ENCODE measurements around the gene ERICH4. TPM values are rescaled to one million over a fixed set of nuclear protein-coding genes. Genes with fewer than 3 reads are reported as not detected.

Gene ERICH4
- total RNA-seq, 2 donors from 2014 or later = not detected

- H3K4me1 ChIP-seq (ENCODE audit: control insufficient read depth, insufficient read depth, low read length) = no peaks in the 10 kb centered on the region
- H3K9me3 ChIP-seq (ENCODE audit: control insufficient read depth, low read length) = no peaks in the 10 kb centered on the region
- WGBS, 2 experiments (ENCODE audit: insufficient coverage in 1 of 2, insufficient read length in 1 of 2) = 98% methylated on average over 9 of the region's 9 CpGs
- DNase-seq = no peak
- H3K36me3 ChIP-seq (ENCODE audit: control insufficient read depth, insufficient read depth, low read length) = peaks cover 6% of the 10 kb centered on the region
- H3K9me3 Mint-ChIP-seq = no peaks in the 10 kb centered on the region
- no peak overlapping the region for H3K4me3 Mint-ChIP-seq
- no peaks in the 10 kb centered on the region for H3K27me3 ChIP-seq (ENCODE audit: control insufficient read depth, insufficient read depth, low read length, poor library complexity, severe bottlenecking)
- no peak overlapping the region for H3K9ac ChIP-seq (ENCODE audit: extremely low read depth, low read length, poor library complexity, severe bottlenecking)
- TF ChIP-seq, protein P1, sequence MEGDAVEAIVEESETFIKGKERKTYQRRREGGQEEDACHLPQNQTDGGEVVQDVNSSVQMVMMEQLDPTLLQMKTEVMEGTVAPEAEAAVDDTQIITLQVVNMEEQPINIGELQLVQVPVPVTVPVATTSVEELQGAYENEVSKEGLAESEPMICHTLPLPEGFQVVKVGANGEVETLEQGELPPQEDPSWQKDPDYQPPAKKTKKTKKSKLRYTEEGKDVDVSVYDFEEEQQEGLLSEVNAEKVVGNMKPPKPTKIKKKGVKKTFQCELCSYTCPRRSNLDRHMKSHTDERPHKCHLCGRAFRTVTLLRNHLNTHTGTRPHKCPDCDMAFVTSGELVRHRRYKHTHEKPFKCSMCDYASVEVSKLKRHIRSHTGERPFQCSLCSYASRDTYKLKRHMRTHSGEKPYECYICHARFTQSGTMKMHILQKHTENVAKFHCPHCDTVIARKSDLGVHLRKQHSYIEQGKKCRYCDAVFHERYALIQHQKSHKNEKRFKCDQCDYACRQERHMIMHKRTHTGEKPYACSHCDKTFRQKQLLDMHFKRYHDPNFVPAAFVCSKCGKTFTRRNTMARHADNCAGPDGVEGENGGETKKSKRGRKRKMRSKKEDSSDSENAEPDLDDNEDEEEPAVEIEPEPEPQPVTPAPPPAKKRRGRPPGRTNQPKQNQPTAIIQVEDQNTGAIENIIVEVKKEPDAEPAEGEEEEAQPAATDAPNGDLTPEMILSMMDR (conservative IDR thresholded peaks at IDR 0.05) = no peak
- H3K27me3 Mint-ChIP-seq (ENCODE audit: insufficient read depth) = no peaks in the 10 kb centered on the region
- no peak overlapping the region for H3K27ac Mint-ChIP-seq
- H3K4me3 ChIP-seq (ENCODE audit: low read length) = no peak overlapping the region
- no peaks in the 10 kb centered on the region for H3K4me1 Mint-ChIP-seq
- no peak overlapping the region for H3K27ac ChIP-seq (ENCODE audit: low read depth, low read length)
- H3K36me3 Mint-ChIP-seq (ENCODE audit: low read depth) = peaks cover 47% of the 10 kb centered on the region
Observed at GRCh38 chr19:41415154-41415571, 27.8 kb upstream of the ERICH4 start.

- Histone ChIP-seq H3K36me3 (ENCODE audit: control insufficient read depth, insufficient read depth, low read length) (peaks cover 6% of the 10 kb centered on the region), H3K27me3 (ENCODE audit: control insufficient read depth, insufficient read depth, low read length, poor library complexity, severe bottlenecking) (no peaks in the 10 kb centered on the region), H3K27ac (ENCODE audit: low read depth, low read length) (no peak overlapping the region), H3K9me3 (ENCODE audit: control insufficient read depth, low read length) (no peaks in the 10 kb centered on the region), H3K9ac (ENCODE audit: extremely low read depth, low read length, poor library complexity, severe bottlenecking) (no peak overlapping the region), H3K4me3 (ENCODE audit: low read length) (no peak overlapping the region), H3K4me1 (ENCODE audit: control insufficient read depth, insufficient read depth, low read length) (no peaks in the 10 kb centered on the region)
- no peaks in the 10 kb centered on the region for H3K9me3 Mint-ChIP-seq
- H3K27ac Mint-ChIP-seq = peak overlapping the region; percentile 85
- TF ChIP-seq, protein P1 (conservative IDR thresholded peaks at IDR 0.05) = no peak
- H3K4me1 Mint-ChIP-seq = no peaks in the 10 kb centered on the region
- H3K4me3 Mint-ChIP-seq = no peak overlapping the region
- DNase-seq = no peak
- peaks cover 47% of the 10 kb centered on the region for H3K36me3 Mint-ChIP-seq (ENCODE audit: low read depth)
- WGBS, 2 experiments (ENCODE audit: insufficient coverage in 1 of 2, insufficient read length in 1 of 2) = 89 to 94% methylated on average over 12 of the region's 12 CpGs
- H3K27me3 Mint-ChIP-seq (ENCODE audit: insufficient read depth) = no peaks in the 10 kb centered on the region
Observed at GRCh38 chr19:41416194-41416674, 26.7 kb upstream of the ERICH4 start.

DNA sequence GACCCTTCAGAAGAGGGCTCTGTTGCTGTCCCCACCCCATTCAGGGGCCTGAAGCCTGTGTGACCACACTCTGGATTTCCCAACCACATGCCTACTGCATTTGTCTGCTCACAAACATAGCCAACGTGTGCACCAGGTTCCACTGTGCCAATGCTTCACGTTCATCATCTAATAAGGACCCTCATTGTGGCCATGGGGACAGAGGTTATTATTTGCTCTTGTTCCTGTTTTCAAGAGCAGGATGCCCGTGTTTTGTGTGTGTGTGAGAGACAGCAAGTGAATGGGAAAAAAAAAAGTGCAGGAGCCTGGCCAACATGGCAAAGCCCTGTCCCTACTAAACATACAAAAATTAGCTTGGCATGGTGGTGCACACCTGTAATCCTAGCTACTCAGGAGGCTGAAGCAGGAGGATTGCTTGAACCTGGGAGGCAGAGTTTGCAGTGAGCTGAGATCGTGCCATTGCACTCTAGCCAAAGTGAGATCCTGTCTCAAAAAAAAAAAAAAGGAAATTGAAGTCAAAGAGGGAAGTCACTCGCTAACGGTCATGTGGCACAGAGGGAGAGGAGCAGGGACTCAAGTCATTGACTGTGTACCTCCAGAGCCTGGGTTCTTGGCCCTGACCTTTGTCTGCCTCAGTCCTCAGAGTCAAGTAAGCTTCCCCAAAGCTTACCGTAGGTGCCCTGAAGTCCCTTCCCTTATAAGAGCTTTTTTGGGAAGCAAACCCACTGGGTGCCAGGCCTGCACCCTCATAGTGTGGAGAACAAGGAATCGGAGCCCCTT, 22.7 kb upstream of the ERICH4 start:
- Histone ChIP-seq H3K27me3 (ENCODE audit: control insufficient read depth, insufficient read depth, low read length, poor library complexity, severe bottlenecking) (no peaks in the 10 kb centered on the region), H3K9me3 (ENCODE audit: control insufficient read depth, low read length) (no peaks in the 10 kb centered on the region), H3K9ac (ENCODE audit: extremely low read depth, low read length, poor library complexity, severe bottlenecking) (no peak overlapping the region), H3K27ac (ENCODE audit: low read depth, low read length) (no peak overlapping the region), H3K36me3 (ENCODE audit: control insufficient read depth, insufficient read depth, low read length) (peaks cover 6% of the 10 kb centered on the region), H3K4me3 (ENCODE audit: low read length) (no peak overlapping the region), H3K4me1 (ENCODE audit: control insufficient read depth, insufficient read depth, low read length) (no peaks in the 10 kb centered on the region)
- Mint-ChIP-seq H3K4me3 (no peak overlapping the region), H3K9me3 (no peaks in the 10 kb centered on the region), H3K36me3 (ENCODE audit: low read depth) (peaks cover 53% of the 10 kb centered on the region), H3K4me1 (no peaks in the 10 kb centered on the region), H3K27me3 (ENCODE audit: insufficient read depth) (no peaks in the 10 kb centered on the region), H3K27ac (no peak overlapping the region)
- TF ChIP-seq, protein P1 (conservative IDR thresholded peaks at IDR 0.05) = no peak
- no peak for DNase-seq
- 94 to 98% methylated on average over 5 to 8 of the region's 8 CpGs for WGBS, 2 experiments (ENCODE audit: insufficient coverage in 1 of 2, insufficient read length in 1 of 2)
